H1 (cell line): ENCODE results near the gene HPX. TPM values are rescaled to one million over a fixed set of nuclear protein-coding genes. Genes with fewer than 3 reads are reported as not detected.

ENCODE experiments used
- CTCF ChIA-PET: fragments of 300-600 bp; sonication (Branson Sonifier 250); formaldehyde crosslinking; loops from one replicate; lab custom pipeline; 2021; ENCODE audit not compliant: partially characterized antibody; lab: Charles Lee
- POLR2A ChIA-PET: fragments of 300-600 bp; sonication (Branson Sonifier 250); formaldehyde crosslinking; loops from one replicate; lab custom pipeline; 2021; ENCODE audit warnings: inconsistent platforms; ENCODE audit not compliant: partially characterized antibody; lab: Charles Lee
- DNase-seq, 2 experiments: peaks; one replicate each; pipeline versions ENCODE4 v3.0.0 to v3.0.0-alpha.2; 2010 to 2022; ENCODE audit warnings: low spot score in 2 of 2, low read depth in 1 of 2, mixed read lengths in 1 of 2
- FAIRE-seq: peaks from 2 replicates; lab custom pipeline; 2011; peaks lifted over from hg19 to GRCh38; lab: Jason Lieb, UNC
- H2AFZ ChIP-seq: 2 replicates; pipeline ENCODE4 v1.8.1; 2012; ENCODE audit warnings: low read length, inconsistent platforms
- H2AK5ac ChIP-seq: 2 replicates; pipeline ENCODE4 v1.6.1; 2013; ENCODE audit warnings: low read depth, low read length
- H2BK120ac ChIP-seq: replicated peaks from 2 replicates; pipeline ENCODE3; 2013; ENCODE audit warnings: low read depth, low read length, inconsistent platforms
- H2BK12ac ChIP-seq: 2 replicates; pipeline ENCODE4 v1.6.1; 2013; ENCODE audit warnings: low read depth, low read length
- H2BK15ac ChIP-seq: 2 replicates; pipeline ENCODE4 v1.6.1; 2013; ENCODE audit warnings: low read length
- H2BK20ac ChIP-seq: 2 replicates; pipeline ENCODE4 v1.6.1; 2013; ENCODE audit warnings: low read length
- H2BK5ac ChIP-seq: 2 replicates; pipeline ENCODE4 v1.6.1; 2013; ENCODE audit warnings: low read depth, low read length
- H3K14ac ChIP-seq: 2 replicates; pipeline ENCODE4 v1.6.1; 2013; ENCODE audit warnings: inconsistent platforms; ENCODE audit not compliant: insufficient read length
- H3K18ac ChIP-seq: 2 replicates; pipeline ENCODE4 v1.6.1; 2013; ENCODE audit warnings: low read length; ENCODE audit errors: extremely low read depth
- H3K23ac ChIP-seq: 2 replicates; pipeline ENCODE4 v1.6.1; 2013; ENCODE audit warnings: inconsistent platforms; ENCODE audit not compliant: insufficient read length
- H3K23me2 ChIP-seq: 2 replicates; pipeline ENCODE4 v1.6.1; 2013; ENCODE audit warnings: low read depth, low read length
- H3K27ac ChIP-seq: 2 replicates; pipeline ENCODE4 v1.6.1; 2011; ENCODE audit warnings: low read depth, low read length, inconsistent platforms
- H3K27me3 ChIP-seq, 4 experiments: replicated peaks in 1 of 4; 1 replicate in 1 of 4; 2 replicates in 3 of 4; pipeline versions ENCODE4 v1.6.1 to v1.8.1; 2011 to 2013; ENCODE audit warnings: low read length in 3 of 4, mild to moderate bottlenecking in 3 of 4, inconsistent platforms in 2 of 4, mixed read lengths in 2 of 4, moderate library complexity in 1 of 4; ENCODE audit not compliant: control insufficient read depth in 3 of 4, insufficient read depth in 3 of 4; ENCODE audit errors: extremely low read depth in 1 of 4
- H3K36me3 ChIP-seq, 4 experiments: 2 replicates each; pipeline versions ENCODE4 v1.6.1 to v1.8.1; 2011 to 2013; ENCODE audit warnings: mild to moderate bottlenecking in 4 of 4, low read length in 3 of 4, moderate library complexity in 2 of 4, control low read depth in 1 of 4, inconsistent platforms in 1 of 4; ENCODE audit not compliant: insufficient read depth in 4 of 4, control insufficient read depth in 2 of 4
- H3K4ac ChIP-seq: replicated peaks from 2 replicates; pipeline ENCODE3; 2013; ENCODE audit warnings: low read length, low read depth, mixed read lengths, inconsistent platforms; ENCODE audit not compliant: insufficient read length
- H3K4me1 ChIP-seq, 4 experiments: replicated peaks in 1 of 4; 1 replicate in 1 of 4; 2 replicates in 3 of 4; pipeline versions ENCODE4 v1.6.1 to v1.8.1; 2011 to 2013; ENCODE audit warnings: low read length in 3 of 4, inconsistent platforms in 2 of 4, mixed read lengths in 1 of 4; ENCODE audit not compliant: insufficient read depth in 4 of 4, control insufficient read depth in 3 of 4
- H3K4me2 ChIP-seq, 2 experiments: 2 replicates each; pipeline versions ENCODE4 v1.6.1 to v1.8.1; 2011 to 2013; ENCODE audit warnings: low read depth in 2 of 2, low read length in 2 of 2, control low read depth in 1 of 2, inconsistent platforms in 1 of 2, mild to moderate bottlenecking in 1 of 2; ENCODE audit not compliant: insufficient read depth in 1 of 2
- H3K4me3 ChIP-seq, 4 experiments: fragments of 200-600, 300-600 bp in 1 of 4; sonication (generic), shearing (Covaris generic), sonication (Bioruptor Twin) in 1 of 4; 2 replicates each; pipeline versions ENCODE4 v1.5.1 to v1.8.1; 2011 to 2016; ENCODE audit warnings: low read length in 4 of 4, low read depth in 3 of 4, control low read depth in 2 of 4, inconsistent platforms in 2 of 4, mild to moderate bottlenecking in 2 of 4, mixed read lengths in 1 of 4, moderate library complexity in 1 of 4; ENCODE audit not compliant: insufficient read depth in 2 of 4; ENCODE audit errors: extremely low read depth in 1 of 4
- H3K56ac ChIP-seq: replicated peaks from 2 replicates; pipeline ENCODE3; 2013; ENCODE audit warnings: low read depth, mild to moderate bottlenecking, mixed read lengths, low read length, inconsistent platforms; ENCODE audit not compliant: insufficient read length
- H3K79me1 ChIP-seq: 2 replicates; pipeline ENCODE4 v1.6.1; 2013; ENCODE audit warnings: low read depth, low read length, control low read depth
- H3K79me2 ChIP-seq, 2 experiments: 2 replicates each; pipeline versions ENCODE4 v1.6.1 to v1.8.1; 2012 to 2013; ENCODE audit warnings: low read length in 2 of 2, mild to moderate bottlenecking in 2 of 2, inconsistent platforms in 1 of 2; ENCODE audit not compliant: insufficient read depth in 2 of 2, control insufficient read depth in 1 of 2
- H3K9ac ChIP-seq, 4 experiments: replicated peaks in 1 of 4; 1 replicate in 1 of 4; 2 replicates in 3 of 4; pipeline versions ENCODE4 v1.6.1 to v1.8.1; 2011 to 2013; ENCODE audit warnings: low read depth in 3 of 4, low read length in 3 of 4, control low read depth in 2 of 4, mild to moderate bottlenecking in 2 of 4, moderate library complexity in 2 of 4, inconsistent platforms in 1 of 4; ENCODE audit errors: extremely low read depth in 1 of 4
- H3K9me3 ChIP-seq, 2 experiments: 2 replicates each; pipeline versions ENCODE4 v1.6.1 to v1.8.1; 2012 to 2013; ENCODE audit warnings: mild to moderate bottlenecking in 2 of 2, moderate library complexity in 2 of 2, control low read depth in 1 of 2, inconsistent platforms in 1 of 2, low read depth in 1 of 2, low read length in 1 of 2, mixed read lengths in 1 of 2; ENCODE audit not compliant: insufficient read depth in 2 of 2
- H4K20me1 ChIP-seq, 2 experiments: replicated peaks in 1 of 2; 2 replicates each; pipeline versions ENCODE3 to v1.8.1; 2011 to 2013; ENCODE audit warnings: inconsistent platforms in 2 of 2, low read length in 2 of 2, mild to moderate bottlenecking in 1 of 2; ENCODE audit not compliant: insufficient read depth in 2 of 2, control insufficient read depth in 1 of 2
- H4K5ac ChIP-seq: 2 replicates; pipeline ENCODE4 v1.6.1; 2013; ENCODE audit warnings: low read length, low read depth, mixed read lengths, inconsistent platforms; ENCODE audit not compliant: insufficient read length
- H4K8ac ChIP-seq: 2 replicates; pipeline ENCODE4 v1.8.0; 2013; ENCODE audit warnings: mild to moderate bottlenecking, moderate library complexity, low read length, inconsistent platforms; ENCODE audit not compliant: insufficient read depth; ENCODE audit errors: extremely low read depth
- H4K91ac ChIP-seq: replicated peaks from 2 replicates; pipeline ENCODE3; 2013; ENCODE audit warnings: low read length, mixed read lengths, inconsistent platforms; ENCODE audit not compliant: insufficient read length
- SAP30 ChIP-seq: fragments of 300-600 bp; sonication (generic); IDR thresholded peaks from 2 replicates; pipeline ENCODE4 v1.7.1; 2012; ENCODE audit warnings: low read length, moderate library complexity, mild to moderate bottlenecking, inconsistent platforms; ENCODE audit not compliant: insufficient read depth, insufficient replicate concordance
- SP4 ChIP-seq: IDR thresholded peaks from 2 replicates; pipeline ENCODE4 v1.6.1; 2012; ENCODE audit warnings: low read length, inconsistent platforms
- ZNF274 ChIP-seq: IDR thresholded peaks from 2 replicates; pipeline ENCODE4 v1.7.0; 2012; ENCODE audit warnings: low read length, borderline replicate concordance; ENCODE audit errors: extremely low read depth
- WGBS, 2 experiments: shearing (Covaris generic) in 1 of 2; methylation state at CpG; one replicate each; pipeline versions ENCODE4 v1.1.6 to v1.1.7; 2013 to 2015; ENCODE audit warnings: low lambda C conversion rate in 2 of 2, mixed read lengths in 2 of 2, inconsistent platforms in 1 of 2, low coverage in 1 of 2, missing lambda C conversion rate in 1 of 2; ENCODE audit not compliant: insufficient replicate concordance in 2 of 2, insufficient coverage in 1 of 2, insufficient read length in 1 of 2; ENCODE audit errors: extremely low coverage in 1 of 2, missing lambda C conversion rate in 1 of 2; 5-methylcytosine and 5-hydroxymethylcytosine counted together
- polyA plus RNA-seq, 7 experiments: library from polyadenylated mRNA; depleted of rRNA in 3 of 7; stranded (reverse) in 5 of 7; unstranded in 2 of 7; fragments of >200 nt in 5 of 7; fragments of 200-250 nt in 2 of 7; gene quantifications; 1 replicate in 5 of 7; 2 replicates in 1 of 7; 4 replicates in 1 of 7; pipeline versions ENCODE4 v1.2.1 to v1.2.3, GENCODE V29; 2011 to 2013; ENCODE audit warnings: missing spikeins in 2 of 7, mixed read lengths in 2 of 7
- total RNA-seq: library from RNA; stranded (reverse); fragmentation: NEBNext Ultra II Directional; extraction: Animal tissue kit (Norgen Biotek cat#: 25700); gene quantifications from 2 replicates; pipeline ENCODE4 v1.2.1, GENCODE V29; 2021

HPX gene
- total and polyA plus RNA-seq, 2 of the 8 experiments (the other 6 are each of a cell fraction or from before 2014, with no cell fraction given): 0.80 to 0.97 TPM

GRCh38 chr11:6455070-6455469 is 14.3 kb upstream of the HPX start:
- Histone ChIP-seq H3K23me2 (no peaks in the 10 kb centered on the region), H3K36me3 (peaks cover 0 to 12% (median 6%) of the 10 kb centered on the region in 4 experiments; a peak in 3 of 8 replicates), H3K27me3 (no peaks in the 10 kb centered on the region), H4K20me1 (no peaks in the 10 kb centered on the region), H3K79me2 (no peaks in the 10 kb centered on the region), H3K79me1 (no peaks in the 10 kb centered on the region; the same call in 1 of the 2 replicates), H2AK5ac (no peak overlapping the region), H2BK5ac (no peak overlapping the region), H3K4me3 (no peak overlapping the region), H3K9ac (no peak overlapping the region), H3K23ac (no peak overlapping the region), H2BK15ac (no peak overlapping the region), H3K4me1 (no peaks in the 10 kb centered on the region), H3K4ac (no peak overlapping the region), H2AFZ (no peak overlapping the region), H2BK12ac (no peak overlapping the region), H3K27ac (no peak overlapping the region), H2BK120ac (no peak overlapping the region), H4K8ac (no peak overlapping the region), H3K56ac (no peak overlapping the region), H3K18ac (no peak overlapping the region), H2BK20ac (no peak overlapping the region), H4K91ac (no peak overlapping the region), H3K9me3 (no peaks in the 10 kb centered on the region), H4K5ac (no peak overlapping the region), H3K14ac (no peak overlapping the region), H3K4me2 (no peak overlapping the region)
- 83% methylated on average over 2 of the region's 2 CpGs; no CpG with 5 or more reads in 1 of the 2 experiments for WGBS, 2 experiments
- no peak for FAIRE-seq
- CTCF ChIA-PET: interaction anchor here (0.9 to 11.0 kb wide), 10 partner anchors 13 to 92 kb away, joined by 3 to 179 read pairs (median 4); partner anchors contain the start of gene HPX
- TF ChIP-seq SP4: no peak
- TF ChIP-seq ZNF274: no peak
- no peak for TF ChIP-seq SAP30
- POLR2A ChIA-PET: interaction anchor here (0.8 to 4.6 kb wide), 3 partner anchors 9 to 50 kb away, joined by 3 to 12 read pairs (median 5); partner anchors contain the start of gene TRIM3
- no peak for DNase-seq
